ENCODE results near the gene WIZ.
A peak's percentile ranks its signal among the peaks of the same experiment; 100 is the strongest.
"Not testable (repeated sequence)": the region's sequence is repeated elsewhere in the genome, so short reads cannot be mapped to it uniquely, and the experiment has no call there.

WIZ gene, protein sequence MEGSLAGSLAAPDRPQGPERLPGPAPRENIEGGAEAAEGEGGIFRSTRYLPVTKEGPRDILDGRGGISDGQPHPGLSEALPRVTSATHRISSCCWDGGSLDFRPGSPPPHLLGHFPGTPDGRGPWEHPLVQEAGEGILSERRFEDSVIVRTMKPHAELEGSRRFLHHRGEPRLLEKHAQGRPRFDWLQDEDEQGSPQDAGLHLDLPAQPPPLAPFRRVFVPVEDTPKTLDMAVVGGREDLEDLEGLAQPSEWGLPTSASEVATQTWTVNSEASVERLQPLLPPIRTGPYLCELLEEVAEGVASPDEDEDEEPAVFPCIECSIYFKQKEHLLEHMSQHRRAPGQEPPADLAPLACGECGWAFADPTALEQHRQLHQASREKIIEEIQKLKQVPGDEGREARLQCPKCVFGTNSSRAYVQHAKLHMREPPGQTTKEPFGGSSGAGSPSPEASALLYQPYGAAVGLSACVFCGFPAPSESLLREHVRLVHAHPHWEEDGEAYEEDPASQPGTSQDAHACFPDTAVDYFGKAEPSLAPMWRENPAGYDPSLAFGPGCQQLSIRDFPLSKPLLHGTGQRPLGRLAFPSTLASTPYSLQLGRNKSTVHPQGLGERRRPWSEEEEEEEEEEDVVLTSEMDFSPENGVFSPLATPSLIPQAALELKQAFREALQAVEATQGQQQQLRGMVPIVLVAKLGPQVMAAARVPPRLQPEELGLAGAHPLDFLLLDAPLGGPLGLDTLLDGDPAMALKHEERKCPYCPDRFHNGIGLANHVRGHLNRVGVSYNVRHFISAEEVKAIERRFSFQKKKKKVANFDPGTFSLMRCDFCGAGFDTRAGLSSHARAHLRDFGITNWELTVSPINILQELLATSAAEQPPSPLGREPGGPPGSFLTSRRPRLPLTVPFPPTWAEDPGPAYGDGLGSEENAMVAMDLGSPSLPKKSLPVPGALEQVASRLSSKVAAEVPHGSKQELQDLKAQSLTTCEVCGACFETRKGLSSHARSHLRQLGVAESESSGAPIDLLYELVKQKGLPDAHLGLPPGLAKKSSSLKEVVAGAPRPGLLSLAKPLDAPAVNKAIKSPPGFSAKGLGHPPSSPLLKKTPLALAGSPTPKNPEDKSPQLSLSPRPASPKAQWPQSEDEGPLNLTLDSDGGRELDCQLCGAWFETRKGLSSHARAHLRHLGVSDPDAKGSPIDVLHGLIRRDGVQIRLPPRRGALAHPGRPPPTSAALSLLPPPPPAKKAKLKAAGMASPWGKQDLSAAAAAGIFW (N-terminal part only)

DNA sequence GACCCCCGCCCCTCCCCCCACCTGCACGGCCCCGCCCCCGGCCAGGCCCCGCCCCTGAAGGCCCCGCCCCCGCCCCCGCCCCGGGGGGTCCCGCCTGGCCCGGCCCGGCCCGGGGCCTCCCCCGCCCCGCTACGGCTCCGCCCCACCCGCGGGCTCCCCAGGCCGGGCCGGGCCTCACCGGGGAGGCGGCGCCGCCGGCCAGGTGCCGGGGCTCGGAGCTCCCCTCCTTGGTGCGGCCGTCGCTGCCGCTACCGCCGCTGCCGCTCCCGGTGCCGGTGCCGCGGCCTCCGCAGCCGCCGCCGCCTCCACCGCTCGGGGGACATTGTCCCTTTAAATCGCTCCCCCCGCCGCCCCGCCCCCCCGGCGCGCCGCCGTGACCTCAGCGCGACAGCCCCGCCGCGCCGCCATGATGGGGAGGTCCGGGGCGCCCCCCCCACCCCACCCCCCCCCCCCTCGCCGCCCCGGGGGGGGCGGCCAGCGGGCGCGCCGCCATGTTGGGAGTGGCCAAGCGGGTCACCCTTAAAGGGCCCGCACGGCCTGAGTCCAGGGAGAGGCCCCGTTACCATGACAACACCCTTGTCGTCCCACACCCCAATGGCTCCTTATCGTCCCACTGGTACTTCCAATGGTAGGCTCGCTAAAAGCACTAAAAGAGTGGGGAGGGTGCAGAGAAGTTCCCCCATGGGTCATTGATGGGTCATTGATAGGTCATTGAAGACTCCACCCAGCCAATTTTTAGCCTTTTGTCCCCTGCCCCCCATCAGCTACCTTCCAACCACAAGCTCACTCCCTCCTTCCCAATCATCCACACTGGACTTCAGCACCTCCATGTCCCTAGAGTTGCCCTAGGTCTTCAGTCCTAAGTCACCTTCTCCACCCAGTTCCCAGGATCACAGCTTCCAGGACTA, at the start of gene WIZ:
Gene WIZ, minus strand, starts transcription at position 337 of the 908 bp plus-strand sequence. CDS start 1,649 bp downstream, outside the sequence.
- peak within 1 kb of the TSS; percentile 62 for H3K4me3 ChIP-seq (ENCODE audit: low read depth, low read length)
- H3K9me3 ChIP-seq (ENCODE audit: control insufficient read depth, insufficient read depth, low read depth, low read length), result no peaks in the 10 kb centered on the region
- H3K4me1 ChIP-seq (ENCODE audit: control insufficient read depth, insufficient read depth, low read length), result peaks cover 15% of the 10 kb centered on the region; the same call in 1 of the 2 replicates
- H3K36me3 ChIP-seq (ENCODE audit: control insufficient read depth, insufficient read depth, low read length), result no peaks in the 10 kb centered on the region
- H3K27ac ChIP-seq (ENCODE audit: low read depth, low read length), result no peak within 1 kb of the TSS
- no peak within 1 kb of the TSS for H3K9ac ChIP-seq (ENCODE audit: low read length)
- peaks cover 23% of the 10 kb centered on the region for H3K27me3 ChIP-seq (ENCODE audit: control insufficient read depth, insufficient read depth, low read length)

DNA sequence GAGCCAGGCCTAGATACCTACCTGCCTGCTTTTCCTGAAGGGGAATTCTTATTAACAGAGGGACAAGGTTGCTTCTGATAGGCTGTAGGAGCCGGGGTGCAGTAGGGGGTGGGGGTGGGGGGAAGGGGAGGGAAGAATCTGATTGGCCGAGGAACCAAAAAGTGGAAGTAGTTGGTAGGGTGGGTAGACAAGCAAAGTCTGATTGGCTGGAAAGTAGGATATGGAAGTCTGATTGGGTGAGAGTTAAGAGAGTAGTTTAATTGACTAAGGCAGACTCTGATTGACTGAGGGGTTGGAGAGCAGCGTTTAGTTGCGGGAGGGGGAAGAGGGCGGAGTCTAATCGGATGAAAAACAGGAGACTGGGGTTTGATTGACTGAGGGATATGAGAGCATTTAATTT, 49.2 kb upstream of the WIZ start:
- 0 out of 2 replicates have a peak, but pooled peaks cover 4% of the 10 kb centered on the region for H3K4me1 ChIP-seq (ENCODE audit: control insufficient read depth, insufficient read depth, low read length)
- H3K9me3 ChIP-seq (ENCODE audit: control insufficient read depth, insufficient read depth, low read depth, low read length), result no peaks in the 10 kb centered on the region
- H3K9ac ChIP-seq (ENCODE audit: low read length), result no peak overlapping the region
- H3K27ac ChIP-seq (ENCODE audit: low read depth, low read length), result no peak overlapping the region
- H3K27me3 ChIP-seq (ENCODE audit: control insufficient read depth, insufficient read depth, low read length), result peaks cover 6% of the 10 kb centered on the region; the same call in 1 of the 2 replicates
- no peaks in the 10 kb centered on the region for H3K36me3 ChIP-seq (ENCODE audit: control insufficient read depth, insufficient read depth, low read length)
- peak overlapping the region; percentile 43 for H3K4me3 ChIP-seq (ENCODE audit: low read depth, low read length)

DNA sequence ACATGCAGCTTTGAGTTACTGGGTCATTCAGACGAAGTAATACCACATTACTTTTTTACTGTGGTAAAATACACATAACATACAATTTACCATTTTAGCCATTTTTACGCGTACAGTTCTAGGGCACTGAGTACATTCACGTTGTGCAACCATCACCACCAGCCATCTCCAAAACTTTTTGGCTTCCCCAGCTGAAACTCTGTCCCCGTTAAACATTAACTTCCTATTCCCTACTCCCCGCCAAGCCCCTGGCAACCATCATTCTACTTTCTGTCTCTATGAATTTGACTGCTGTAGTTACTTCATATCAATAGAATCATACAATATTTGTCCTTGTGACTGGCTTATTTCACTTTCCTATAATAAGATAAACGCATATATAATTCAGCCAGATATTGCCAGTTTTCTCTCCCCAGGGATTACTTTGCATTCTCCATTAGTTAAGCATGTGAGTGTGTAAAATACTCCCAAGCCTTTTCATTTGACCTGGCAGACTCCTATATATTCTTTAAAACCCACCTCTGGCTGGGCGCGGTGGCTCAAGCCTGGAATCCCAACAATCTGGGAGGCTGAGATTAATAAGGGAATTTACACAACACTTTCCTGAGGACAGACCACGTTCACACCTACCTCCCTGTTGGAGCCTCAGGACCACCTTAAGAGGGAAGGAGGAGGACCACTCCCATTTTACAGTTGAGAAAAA, 48.6 kb upstream of the WIZ start:
- H3K27me3 ChIP-seq (ENCODE audit: control insufficient read depth, insufficient read depth, low read length), result peaks cover 6% of the 10 kb centered on the region; the same call in 1 of the 2 replicates
- H3K4me1 ChIP-seq (ENCODE audit: control insufficient read depth, insufficient read depth, low read length), result 0 out of 2 replicates have a peak, but pooled peaks cover 4% of the 10 kb centered on the region
- H3K9ac ChIP-seq (ENCODE audit: low read length), result no peak overlapping the region
- no peaks in the 10 kb centered on the region for H3K9me3 ChIP-seq (ENCODE audit: control insufficient read depth, insufficient read depth, low read depth, low read length)
- H3K36me3 ChIP-seq (ENCODE audit: control insufficient read depth, insufficient read depth, low read length), result no peaks in the 10 kb centered on the region
- no peak overlapping the region for H3K27ac ChIP-seq (ENCODE audit: low read depth, low read length)
- peak overlapping the region; percentile 43 for H3K4me3 ChIP-seq (ENCODE audit: low read depth, low read length)

DNA sequence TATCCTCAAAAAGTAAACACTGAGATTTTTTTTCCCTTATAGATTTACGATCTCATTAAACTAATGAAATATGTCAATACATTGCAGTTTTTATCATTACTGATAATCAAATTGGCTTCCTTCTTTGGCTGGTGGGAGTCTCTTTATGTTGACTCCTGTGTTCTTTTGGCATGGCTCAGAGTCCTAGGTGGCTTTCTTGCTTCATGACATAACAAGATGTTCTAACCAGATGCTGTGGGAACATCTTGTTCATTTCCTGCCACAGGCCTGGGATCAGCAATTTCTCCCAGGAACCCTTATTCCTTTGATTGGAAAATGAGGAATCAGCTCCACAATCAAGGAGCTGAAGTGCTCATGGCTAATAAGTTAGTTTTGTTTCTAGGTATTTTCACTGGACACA, 45.4 kb upstream of the WIZ start:
- no peak overlapping the region for H3K4me3 ChIP-seq (ENCODE audit: low read depth, low read length)
- no peaks in the 10 kb centered on the region for H3K9me3 ChIP-seq (ENCODE audit: control insufficient read depth, insufficient read depth, low read depth, low read length)
- no peak overlapping the region for H3K9ac ChIP-seq (ENCODE audit: low read length)
- no peaks in the 10 kb centered on the region for H3K36me3 ChIP-seq (ENCODE audit: control insufficient read depth, insufficient read depth, low read length)
- 0 out of 2 replicates have a peak, but pooled peaks cover 4% of the 10 kb centered on the region for H3K4me1 ChIP-seq (ENCODE audit: control insufficient read depth, insufficient read depth, low read length)
- H3K27me3 ChIP-seq (ENCODE audit: control insufficient read depth, insufficient read depth, low read length), result no peaks in the 10 kb centered on the region; the same call in 1 of the 2 replicates
- no peak overlapping the region for H3K27ac ChIP-seq (ENCODE audit: low read depth, low read length)

DNA sequence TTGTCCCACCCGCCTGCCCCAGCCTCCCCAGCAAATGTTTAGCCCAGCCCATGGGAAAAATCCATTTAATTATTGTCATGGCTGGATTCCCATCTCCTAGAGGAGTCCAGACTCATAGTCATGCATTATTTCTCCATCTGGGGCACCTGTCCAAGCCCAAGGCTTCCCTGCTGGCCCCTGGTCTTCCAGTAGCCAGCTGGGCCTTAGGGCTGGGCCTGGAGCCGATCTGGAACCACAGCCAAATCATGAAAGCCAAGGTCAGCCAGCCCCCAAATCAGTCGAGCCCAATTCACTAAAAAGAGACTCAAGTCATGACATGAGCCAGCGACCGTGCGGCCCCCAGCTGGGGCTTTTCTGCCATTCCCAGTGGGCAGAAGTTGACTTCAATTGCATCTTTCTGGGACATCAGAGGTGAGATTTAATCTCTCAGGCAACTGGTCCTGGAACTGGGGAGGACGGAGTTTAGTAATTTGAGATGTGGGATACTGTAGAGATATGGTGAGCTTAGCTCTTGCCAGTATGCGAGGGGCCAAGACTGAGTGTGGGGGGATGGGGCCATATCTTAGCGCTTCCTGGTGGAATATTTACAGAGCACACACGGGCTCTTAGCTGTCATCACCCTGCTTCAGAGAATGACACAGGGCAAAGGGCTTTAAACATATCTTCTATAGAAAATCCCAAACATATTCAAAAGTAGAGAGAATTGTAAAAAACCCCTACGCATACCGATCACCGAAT, 38.9 kb upstream of the WIZ start:
- no peaks in the 10 kb centered on the region for H3K36me3 ChIP-seq (ENCODE audit: control insufficient read depth, insufficient read depth, low read length)
- no peaks in the 10 kb centered on the region for H3K4me1 ChIP-seq (ENCODE audit: control insufficient read depth, insufficient read depth, low read length)
- H3K9ac ChIP-seq (ENCODE audit: low read length), result no peak overlapping the region
- no peak overlapping the region for H3K27ac ChIP-seq (ENCODE audit: low read depth, low read length)
- no peaks in the 10 kb centered on the region for H3K27me3 ChIP-seq (ENCODE audit: control insufficient read depth, insufficient read depth, low read length)
- no peak overlapping the region for H3K4me3 ChIP-seq (ENCODE audit: low read depth, low read length)
- peaks cover 6% of the 10 kb centered on the region for H3K9me3 ChIP-seq (ENCODE audit: control insufficient read depth, insufficient read depth, low read depth, low read length)

DNA sequence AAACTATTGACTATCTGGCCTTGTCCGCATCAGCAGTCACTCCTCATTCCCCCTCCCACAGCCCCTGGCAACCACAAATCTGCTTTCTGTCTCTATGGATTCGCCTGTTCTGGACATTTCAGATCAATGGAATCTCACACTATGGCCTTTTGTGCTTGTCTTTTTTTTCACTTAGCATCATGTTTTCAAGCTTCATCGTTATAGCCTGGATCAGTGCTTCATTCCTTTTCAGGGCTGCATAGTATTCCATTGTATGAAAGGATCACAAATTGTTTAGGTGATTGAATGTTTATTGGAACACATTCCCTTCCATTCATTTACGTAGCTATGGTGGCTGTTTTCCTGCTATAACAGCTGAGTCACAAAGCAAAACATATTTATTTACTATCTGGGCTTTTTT, 37.3 kb upstream of the WIZ start:
- no peak overlapping the region for H3K4me3 ChIP-seq (ENCODE audit: low read depth, low read length)
- H3K36me3 ChIP-seq (ENCODE audit: control insufficient read depth, insufficient read depth, low read length), result no peaks in the 10 kb centered on the region
- H3K4me1 ChIP-seq (ENCODE audit: control insufficient read depth, insufficient read depth, low read length), result no peaks in the 10 kb centered on the region
- peaks cover 6% of the 10 kb centered on the region for H3K9me3 ChIP-seq (ENCODE audit: control insufficient read depth, insufficient read depth, low read depth, low read length)
- no peaks in the 10 kb centered on the region for H3K27me3 ChIP-seq (ENCODE audit: control insufficient read depth, insufficient read depth, low read length)
- H3K9ac ChIP-seq (ENCODE audit: low read length), result no peak overlapping the region
- no peak overlapping the region for H3K27ac ChIP-seq (ENCODE audit: low read depth, low read length)

DNA sequence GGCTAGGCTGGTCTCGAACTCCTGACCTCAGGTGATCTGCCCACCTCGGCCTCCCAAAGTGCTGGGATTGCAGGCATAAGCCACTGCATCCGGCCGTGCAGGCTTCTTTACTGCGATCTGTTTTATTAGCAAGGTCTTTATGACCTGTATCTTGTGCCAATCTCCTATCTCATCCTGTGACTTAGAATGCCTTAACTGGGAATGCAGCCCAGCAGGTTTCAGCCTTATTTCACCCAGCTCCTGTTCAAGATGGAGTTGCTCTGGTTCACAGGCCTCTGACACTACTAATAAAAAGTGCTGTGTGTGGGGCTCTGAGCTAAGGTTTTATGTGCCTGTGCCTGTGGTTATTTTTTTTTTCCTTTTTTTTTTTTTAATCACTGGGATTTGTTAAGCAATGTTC, 36.0 kb upstream of the WIZ start:
- H3K27me3 ChIP-seq (ENCODE audit: control insufficient read depth, insufficient read depth, low read length); H3K9me3 ChIP-seq (ENCODE audit: control insufficient read depth, insufficient read depth, low read depth, low read length); H3K9ac ChIP-seq (ENCODE audit: low read length); H3K4me1 ChIP-seq (ENCODE audit: control insufficient read depth, insufficient read depth, low read length); H3K4me3 ChIP-seq (ENCODE audit: low read depth, low read length); H3K36me3 ChIP-seq (ENCODE audit: control insufficient read depth, insufficient read depth, low read length); H3K27ac ChIP-seq (ENCODE audit: low read depth, low read length): not testable (repeated sequence)

DNA sequence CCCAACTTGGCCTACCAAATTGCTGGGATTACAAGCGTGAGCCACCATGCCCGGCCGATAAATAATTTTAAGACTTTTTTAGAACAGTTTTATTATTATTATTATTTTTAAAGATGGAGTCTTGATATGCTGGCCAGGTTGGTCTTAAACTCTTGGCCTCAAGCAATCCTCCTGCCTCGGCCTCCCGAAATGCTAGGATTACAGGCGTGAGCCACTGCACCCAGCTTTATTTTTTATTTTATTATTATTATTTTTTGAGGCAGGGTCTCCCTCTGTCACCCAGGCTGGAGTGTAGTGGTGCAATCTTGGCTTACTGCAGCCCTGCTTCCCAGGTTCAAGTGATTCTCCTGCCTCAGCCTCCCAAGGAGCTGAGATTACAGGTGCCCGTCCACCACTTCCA, 31.2 kb upstream of the WIZ start:
- not testable (repeated sequence) for H3K9ac ChIP-seq (ENCODE audit: low read length); H3K27ac ChIP-seq (ENCODE audit: low read depth, low read length); H3K4me1 ChIP-seq (ENCODE audit: control insufficient read depth, insufficient read depth, low read length); H3K27me3 ChIP-seq (ENCODE audit: control insufficient read depth, insufficient read depth, low read length); H3K4me3 ChIP-seq (ENCODE audit: low read depth, low read length); H3K9me3 ChIP-seq (ENCODE audit: control insufficient read depth, insufficient read depth, low read depth, low read length); H3K36me3 ChIP-seq (ENCODE audit: control insufficient read depth, insufficient read depth, low read length)
